HCT116 (cell line): ENCODE measurements around the gene DUSP2.

ENCODE experiments used
- CBX3 ChIP-seq: IDR thresholded peaks from 2 replicates; pipeline ENCODE4 v1.6.1; 2012; ENCODE audit warnings: low read depth
- CTCF ChIP-seq, 3 experiments: fragments of 200-600 bp in 1 of 3; sonication (generic) in 1 of 3; IDR thresholded peaks in 2 of 3; conservative IDR thresholded peaks in 1 of 3; 2 replicates each; pipeline ENCODE4 v1.5.1; 2012 to 2017; ENCODE audit warnings: low read depth in 2 of 3, low read length in 2 of 3, antibody characterized with exemption in 1 of 3, borderline replicate concordance in 1 of 3, control low read depth in 1 of 3, mild to moderate bottlenecking in 1 of 3, mixed read lengths in 1 of 3, mixed run types in 1 of 3, moderate library complexity in 1 of 3; ENCODE audit not compliant: insufficient read depth in 1 of 3
- ELF1 ChIP-seq: IDR thresholded peaks from 2 replicates; pipeline ENCODE4 v1.6.1; 2012; ENCODE audit warnings: low read depth, borderline replicate concordance
- EZH2 ChIP-seq: fragments of 200-600 bp; sonication (generic); IDR thresholded peaks from 2 replicates; pipeline ENCODE4 v1.6.1; 2017; ENCODE audit warnings: antibody characterized with exemption, mixed run types
- JUND ChIP-seq: IDR thresholded peaks from 2 replicates; pipeline ENCODE4 v1.6.1; 2012
- POLR2A ChIP-seq: IDR thresholded peaks from 2 replicates; pipeline ENCODE4 v1.7.0; 2011; ENCODE audit warnings: borderline replicate concordance; ENCODE audit not compliant: insufficient read depth, insufficient read length; ENCODE audit errors: extremely low read depth
- POLR2AphosphoS5 ChIP-seq: IDR thresholded peaks from 2 replicates; pipeline ENCODE4 v1.6.1; 2011; ENCODE audit warnings: mild to moderate bottlenecking, low read depth, low read length, moderate library complexity
- REST ChIP-seq: IDR thresholded peaks from 2 replicates; pipeline ENCODE4 v1.6.1; 2012; ENCODE audit warnings: low read depth
- SP1 ChIP-seq: IDR thresholded peaks from 2 replicates; pipeline ENCODE4 v1.6.1; 2012; ENCODE audit warnings: low read depth
- YY1 ChIP-seq: IDR thresholded peaks from 2 replicates; pipeline ENCODE4 v1.6.1; 2011; ENCODE audit warnings: low read length, low read depth, moderate library complexity, mild to moderate bottlenecking; ENCODE audit not compliant: insufficient replicate concordance; ENCODE audit errors: extremely low read depth

- TF ChIP-seq CTCF (IDR thresholded peaks at IDR 0.05 in 2 of 3, conservative IDR thresholded peaks at IDR 0.05 in 1 of 3; ENCODE audit: borderline replicate concordance in 1 of 3, insufficient read depth in 1 of 3, low read depth in 2 of 3, low read length in 2 of 3) (no peak), JUND (no peak), POLR2A (no peak), POLR2AphosphoS5 (no peak), REST (no peak), EZH2 (no peak), ELF1 (no peak), SP1 (no peak), CBX3 (no peak), YY1 (no peak)
Observed at GRCh38 chr2:96157649-96158553, 12.7 kb upstream of the DUSP2 start.
